CD4-positive, alpha-beta T cell (primary cell): Measurements from ENCODE around the gene KCND1. TPM values are rescaled to one million over a fixed set of nuclear protein-coding genes. Genes with fewer than 3 reads are reported as not detected.

ENCODE experiments used
- ATAC-seq: fragments of 200-7000 bp; cut with Tn5 transposase; one replicate; pipeline ENCODE4 v1.10.0; 2022; ENCODE audit warnings: mild to moderate bottlenecking; ENCODE audit not compliant: poor library complexity
- CTCF ChIA-PET: fragments of 350-600 bp; sonication (Branson Sonifier 250); formaldehyde crosslinking; loops from one replicate; lab custom pipeline; 2021; ENCODE audit warnings: antibody characterized with exemption, inconsistent platforms; lab: Charles Lee
- POLR2A ChIA-PET: fragments of 350-600 bp; sonication (Branson Sonifier 250); formaldehyde crosslinking; loops from one replicate; lab custom pipeline; 2021; ENCODE audit warnings: antibody characterized with exemption, inconsistent platforms; lab: Charles Lee
- DNase-seq, 14 experiments: peaks; one replicate each; pipeline ENCODE4 v3.0.0-alpha.2; 2013 to 2020; ENCODE audit warnings: mixed read lengths in 2 of 14
- H3K27ac ChIP-seq, 2 donors: one replicate each; pipeline versions ENCODE4 v1.5.1 to v1.7.0; 2013; ENCODE audit warnings: low read length in 2 of 2, low read depth in 1 of 2, mild to moderate bottlenecking in 1 of 2
- H3K27me3 ChIP-seq, 2 experiments: 1 replicate in 1 of 2; 2 replicates in 1 of 2; pipeline versions ENCODE4 v1.6.1 to v1.7.0; 2013; ENCODE audit warnings: low read length in 2 of 2, control low read depth in 1 of 2, mild to moderate bottlenecking in 1 of 2, moderate library complexity in 1 of 2; ENCODE audit not compliant: insufficient read depth in 2 of 2, control insufficient read depth in 1 of 2
- H3K36me3 ChIP-seq: one replicate; pipeline ENCODE4 v1.6.1; 2013; ENCODE audit warnings: low read length, control low read depth; ENCODE audit not compliant: insufficient read depth
- H3K4me1 ChIP-seq: one replicate; pipeline ENCODE4 v1.6.1; 2013; ENCODE audit warnings: low read length, control low read depth; ENCODE audit not compliant: insufficient read depth
- H3K4me3 ChIP-seq: one replicate; pipeline ENCODE4 v1.5.1; 2013; ENCODE audit warnings: mild to moderate bottlenecking, low read length, moderate library complexity
- H3K9me3 ChIP-seq, 2 experiments: 1 replicate in 1 of 2; 2 replicates in 1 of 2; pipeline versions ENCODE4 v1.6.1 to v1.7.0; 2013; ENCODE audit warnings: low read length in 2 of 2, mild to moderate bottlenecking in 2 of 2, control low read depth in 1 of 2, moderate library complexity in 1 of 2; ENCODE audit not compliant: control insufficient read depth in 1 of 2, insufficient read depth in 1 of 2
- H3K27ac Mint-ChIP-seq: one replicate; pipeline ENCODE4 v1.8.0; 2020; ENCODE audit warnings: mixed read lengths
- H3K27me3 Mint-ChIP-seq: one replicate; pipeline ENCODE4 v1.8.0; 2021; ENCODE audit warnings: mixed read lengths
- H3K36me3 Mint-ChIP-seq: one replicate; pipeline ENCODE4 v1.8.0; 2021; ENCODE audit warnings: low read depth, mixed read lengths
- H3K4me1 Mint-ChIP-seq: one replicate; pipeline ENCODE4 v1.8.0; 2021; ENCODE audit warnings: low read depth, mixed read lengths
- H3K4me3 Mint-ChIP-seq: one replicate; pipeline ENCODE4 v1.8.0; 2020; ENCODE audit warnings: mild to moderate bottlenecking, mixed read lengths
- H3K9me3 Mint-ChIP-seq: one replicate; pipeline ENCODE4 v1.8.0; 2020; ENCODE audit warnings: mixed read lengths
- CTCF ChIP-seq: fragments of 200-600 bp; IDR thresholded peaks from one replicate; pipeline ENCODE4 v1.8.0; 2022; ENCODE audit warnings: antibody characterized with exemption, mild to moderate bottlenecking
- intact Hi-C, 2 experiments: fragments of 100-400 bp; cut with DNase I in 1 of 2; cut with micrococcal nuclease in 1 of 2; formaldehyde crosslinking; loops; one replicate each; pipeline versions ENCODE4 v1.15.1 to v1.9.0; 2023 to 2025; cut with DNase I, micrococcal nuclease
- total RNA-seq, 174 experiments: library from RNA in 2 of 174; stranded (reverse) in 2 of 174; gene quantifications; one replicate each; pipeline ENCODE4 v1.2.3 and lab custom pipeline; 2021 to 2026

The KCND1 gene
- total RNA-seq, 2 experiments from 2014 or later = 1.5 to 2.7 TPM

- peaks cover 58% of the 10 kb centered on the region for H3K4me1 Mint-ChIP-seq
- H3K27me3 ChIP-seq = no peaks in the 10 kb centered on the region
- DNase-seq = no peak
- peak overlapping the region; percentile 94 for H3K27ac Mint-ChIP-seq
- H3K9me3 Mint-ChIP-seq = no peaks in the 10 kb centered on the region
- POLR2A ChIA-PET = interaction anchor here (0.8 to 11.7 kb wide), 6 partner anchors 17 to 341 kb away, joined by 3 to 335 read pairs (median 4); partner anchors contain the start of genes PQBP1, RBM3 and TIMM17B
- no peak for TF ChIP-seq CTCF
- peaks cover 52% of the 10 kb centered on the region for H3K36me3 ChIP-seq
- H3K4me3 ChIP-seq = peak overlapping the region; percentile 89
- intact Hi-C loops = loop anchor here (5.0 to 10.0 kb wide), 5 partner anchors 32 to 1260 kb away; partner anchors contain the start of genes ELK1 (in 1 of the 2), OTUD5 (in 1 of the 2) and UXT (in 1 of the 2)
- no peak for ATAC-seq
- peaks cover 67% of the 10 kb centered on the region for H3K4me1 ChIP-seq
- H3K27me3 Mint-ChIP-seq = peaks cover 5% of the 10 kb centered on the region
- H3K9me3 ChIP-seq = no peaks in the 10 kb centered on the region
- H3K36me3 Mint-ChIP-seq = peaks cover 95% of the 10 kb centered on the region
- CTCF ChIA-PET = interaction anchor here (4.0 kb wide), 1 partner anchor 23 kb away, joined by 15 read pairs; no protein-coding TSS in a partner anchor
- peak overlapping the region; percentile 21 to 22 for H3K27ac ChIP-seq
- peak overlapping the region; percentile 98 for H3K4me3 Mint-ChIP-seq
These were observed 56.8 kb downstream of the KCND1 start for GRCh38 chrX:48914593-48915493.

- Mint-ChIP-seq H3K36me3 (peaks cover 84% of the 10 kb centered on the region), H3K9me3 (no peaks in the 10 kb centered on the region), H3K4me3 (peak overlapping the region; percentile 98), H3K27ac (peak overlapping the region; percentile 94), H3K4me1 (peaks cover 55% of the 10 kb centered on the region), H3K27me3 (peaks cover 5% of the 10 kb centered on the region)
- H3K9me3 ChIP-seq = no peaks in the 10 kb centered on the region
- H3K27me3 ChIP-seq = no peaks in the 10 kb centered on the region
- CTCF ChIA-PET = no interaction called here
- no peak overlapping the region for H3K27ac ChIP-seq
- no peak for TF ChIP-seq CTCF
- ATAC-seq (no peak), DNase-seq (no peak)
- peaks cover 62% of the 10 kb centered on the region for H3K4me1 ChIP-seq
- POLR2A ChIA-PET = interaction anchor here (1.0 to 11.7 kb wide), 4 partner anchors 16 to 44 kb away, joined by 4 to 335 read pairs (median 52); partner anchors contain the start of genes PQBP1 and TIMM17B
- peaks cover 59% of the 10 kb centered on the region for H3K36me3 ChIP-seq
- peak overlapping the region; percentile 89 for H3K4me3 ChIP-seq
- intact Hi-C loops = loop anchor here (5.0 to 10.0 kb wide), 4 partner anchors 34 to 1259 kb away; partner anchors contain the start of genes ELK1 (in 1 of the 2) and UXT (in 1 of the 2)
These were observed 57.9 kb downstream of the KCND1 start for GRCh38 chrX:48913605-48914366.
